HK-2 (cell line): ENCODE results near the gene TOR4A.
"Not testable (repeated sequence)": the region's sequence is repeated elsewhere in the genome, so short reads cannot be mapped to it uniquely, and the experiment has no call there.

Source experiments
- DNase-seq: peaks from one replicate; pipeline ENCODE4 v3.0.0-alpha.2; 2018; ENCODE audit not compliant: unreplicated experiment

The TOR4A gene

GRCh38 chr9:137237759-137238726 is 39.5 kb upstream of the TOR4A start:
- DNase-seq = no peak

GRCh38 chr9:137239541-137240200 is 37.9 kb upstream of the TOR4A start:
- DNase-seq = not testable (repeated sequence)

GRCh38 chr9:137240318-137240840 is 37.1 kb upstream of the TOR4A start:
- DNase-seq = peak; percentile 70

GRCh38 chr9:137240841-137241489 is 36.6 kb upstream of the TOR4A start, which contains the start of gene TUBB4B:
TUBB4B (plus strand) TSS chr9:137241287; CDS start chr9:137241361, 74 bp downstream.
- peak; percentile 99 for DNase-seq

- DNase-seq = peak; percentile 62
Measured at GRCh38 chr9:137241490-137242268, 35.8 kb upstream of the TOR4A start.

GRCh38 chr9:137242269-137243203 is 35.0 kb upstream of the TOR4A start:
- DNase-seq = no peak

- DNase-seq = not testable (repeated sequence)
Measured at GRCh38 chr9:137243266-137243625, 34.3 kb upstream of the TOR4A start.

- DNase-seq = peak; percentile 66
Measured at GRCh38 chr9:137243626-137244485, 33.7 kb upstream of the TOR4A start.

- DNase-seq = no peak
Measured at GRCh38 chr9:137244486-137245449, 32.8 kb upstream of the TOR4A start.

GRCh38 chr9:137245450-137246421 is 31.8 kb upstream of the TOR4A start:
- DNase-seq = no peak

- DNase-seq = no peak
Measured at GRCh38 chr9:137247135-137247915, 30.2 kb upstream of the TOR4A start.

- no peak for DNase-seq
Measured at GRCh38 chr9:137247916-137248175, 29.7 kb upstream of the TOR4A start.

- no peak for DNase-seq
Measured at GRCh38 chr9:137250329-137251193, 27.0 kb upstream of the TOR4A start.

GRCh38 chr9:137251194-137251461 is 26.4 kb upstream of the TOR4A start, which contains the start of gene STPG3:
STPG3 (plus strand) TSS chr9:137251286; CDS start chr9:137251287, 1 bp downstream.
- DNase-seq = no peak

- DNase-seq = no peak
Measured at GRCh38 chr9:137251490-137252268, 25.8 kb upstream of the TOR4A start.
